ENCODE measurements around the gene GLB1L.

Gene GLB1L

GRCh38 chr2:219253753-219254589 is 8.7 kb upstream of the GLB1L start, which contains the start of gene TUBA4A:
Gene TUBA4A (minus strand): TSS chr2:219253918. CDS start chr2:219253858, 60 bp downstream.
- TF ChIP-seq CTCF (IDR thresholded peaks at IDR 0.05; ENCODE audit: extremely low read depth, insufficient read depth, missing control alignments), result no peak
- in situ Hi-C loops (cut with MboI; ENCODE audit: low pct_unique_long_range_greater_than_20kb, low sequenced_read_pairs, unreplicated experiment), result no loop called here
- peak; percentile 98 for DNase-seq (ENCODE audit: low spot score)

GRCh38 chr2:219252900-219253752 is 7.9 kb upstream of the GLB1L start, which contains the start of gene TUBA4B:
Gene TUBA4B (plus strand): TSS chr2:219253243. CDS start chr2:219253408, 165 bp downstream.
- in situ Hi-C loops (cut with MboI; ENCODE audit: low pct_unique_long_range_greater_than_20kb, low sequenced_read_pairs, unreplicated experiment), result no loop called here
- DNase-seq (ENCODE audit: low spot score), result peak; percentile 49
- no peak for TF ChIP-seq CTCF (IDR thresholded peaks at IDR 0.05; ENCODE audit: extremely low read depth, insufficient read depth, missing control alignments)

- DNase-seq (ENCODE audit: low spot score), result no peak
- in situ Hi-C loops (cut with MboI; ENCODE audit: low pct_unique_long_range_greater_than_20kb, low sequenced_read_pairs, unreplicated experiment), result no loop called here
- no peak for TF ChIP-seq CTCF (IDR thresholded peaks at IDR 0.05; ENCODE audit: extremely low read depth, insufficient read depth, missing control alignments)
Observed at GRCh38 chr2:219252570-219252899, 7.3 kb upstream of the GLB1L start.

- in situ Hi-C loops (cut with MboI; ENCODE audit: low pct_unique_long_range_greater_than_20kb, low sequenced_read_pairs, unreplicated experiment), result no loop called here
- TF ChIP-seq CTCF (IDR thresholded peaks at IDR 0.05; ENCODE audit: extremely low read depth, insufficient read depth, missing control alignments), result no peak
- no peak for DNase-seq (ENCODE audit: low spot score)
Observed at GRCh38 chr2:219252084-219252483, 6.8 kb upstream of the GLB1L start.

GRCh38 chr2:219251656-219252055 is 6.4 kb upstream of the GLB1L start:
- in situ Hi-C loops (cut with MboI; ENCODE audit: low pct_unique_long_range_greater_than_20kb, low sequenced_read_pairs, unreplicated experiment), result no loop called here
- no peak for DNase-seq (ENCODE audit: low spot score)

More at GRCh38 chr2:219251656-219252055, 6.4 kb upstream of the GLB1L start:
- TF ChIP-seq CTCF (IDR thresholded peaks at IDR 0.05; ENCODE audit: extremely low read depth, insufficient read depth, missing control alignments), result no peak

Data from GM13977 (cell line).